Lung microvascular endothelial cell (primary cell): Measurements from ENCODE around the gene SIVA1. TPM values are rescaled to one million over a fixed set of nuclear protein-coding genes. Genes with fewer than 3 reads are reported as not detected.

Source experiments
- DNase-seq, 2 donors: peaks; one replicate each; pipeline versions ENCODE4 v3.0.0 to v3.0.0-alpha.2; 2010; ENCODE audit warnings: low read depth in 2 of 2
- total RNA-seq: library from RNA; depleted of rRNA; stranded (reverse); fragments of >200 nt; gene quantifications from 2 replicates; pipeline ENCODE4 v1.2.1, GENCODE V29; 2014

The SIVA1 gene
- total RNA-seq, 1 donor from 2014 or later = 82.3 TPM

GRCh38 chr14:104784218-104784568 is 31.2 kb downstream of the SIVA1 start:
- no peak for DNase-seq

GRCh38 chr14:104784846-104785707 is 32.1 kb downstream of the SIVA1 start:
- peak in 1 of 2 donors; percentile 34 for DNase-seq

- DNase-seq = no peak
Measured at GRCh38 chr14:104785708-104786080, 32.7 kb downstream of the SIVA1 start.

- DNase-seq = no peak
Measured at GRCh38 chr14:104786091-104786586, 33.2 kb downstream of the SIVA1 start.

GRCh38 chr14:104786726-104787675 is 34.1 kb downstream of the SIVA1 start:
- no peak for DNase-seq

GRCh38 chr14:104787736-104788135 is 34.8 kb downstream of the SIVA1 start:
- DNase-seq = no peak

GRCh38 chr14:104788161-104788818 is 35.3 kb downstream of the SIVA1 start:
- no peak for DNase-seq

- no peak for DNase-seq
Measured at GRCh38 chr14:104788873-104789663, 36.1 kb downstream of the SIVA1 start.

GRCh38 chr14:104789752-104790743 is 37.1 kb downstream of the SIVA1 start:
- DNase-seq = no peak

GRCh38 chr14:104791425-104791824 is 38.5 kb downstream of the SIVA1 start:
- no peak for DNase-seq

- peak in 1 of 2 donors; percentile 35 for DNase-seq
Measured at GRCh38 chr14:104792101-104792884, 39.3 kb downstream of the SIVA1 start.

- DNase-seq = no peak
Measured at GRCh38 chr14:104792945-104793702, 40.2 kb downstream of the SIVA1 start.

GRCh38 chr14:104793703-104793959 is 40.7 kb downstream of the SIVA1 start:
- DNase-seq = no peak

- DNase-seq = peak; percentile 57 to 62
Measured at GRCh38 chr14:104794099-104794498, 41.2 kb downstream of the SIVA1 start.

- DNase-seq = peak; percentile 40 to 50
Measured at GRCh38 chr14:104794631-104794992, 41.7 kb downstream of the SIVA1 start.

GRCh38 chr14:104794993-104795780 is 42.2 kb downstream of the SIVA1 start, which contains the start of gene AKT1:
Gene AKT1 (minus strand): TSS chr14:104795748. CDS start chr14:104792643, 3,105 bp downstream.
- peak in 1 of 2 donors; percentile 30 for DNase-seq
